ENCODE data around the gene DYNC1LI1.
A peak's percentile ranks its signal among the peaks of the same experiment; 100 is the strongest.

DYNC1LI1 gene

DNA sequence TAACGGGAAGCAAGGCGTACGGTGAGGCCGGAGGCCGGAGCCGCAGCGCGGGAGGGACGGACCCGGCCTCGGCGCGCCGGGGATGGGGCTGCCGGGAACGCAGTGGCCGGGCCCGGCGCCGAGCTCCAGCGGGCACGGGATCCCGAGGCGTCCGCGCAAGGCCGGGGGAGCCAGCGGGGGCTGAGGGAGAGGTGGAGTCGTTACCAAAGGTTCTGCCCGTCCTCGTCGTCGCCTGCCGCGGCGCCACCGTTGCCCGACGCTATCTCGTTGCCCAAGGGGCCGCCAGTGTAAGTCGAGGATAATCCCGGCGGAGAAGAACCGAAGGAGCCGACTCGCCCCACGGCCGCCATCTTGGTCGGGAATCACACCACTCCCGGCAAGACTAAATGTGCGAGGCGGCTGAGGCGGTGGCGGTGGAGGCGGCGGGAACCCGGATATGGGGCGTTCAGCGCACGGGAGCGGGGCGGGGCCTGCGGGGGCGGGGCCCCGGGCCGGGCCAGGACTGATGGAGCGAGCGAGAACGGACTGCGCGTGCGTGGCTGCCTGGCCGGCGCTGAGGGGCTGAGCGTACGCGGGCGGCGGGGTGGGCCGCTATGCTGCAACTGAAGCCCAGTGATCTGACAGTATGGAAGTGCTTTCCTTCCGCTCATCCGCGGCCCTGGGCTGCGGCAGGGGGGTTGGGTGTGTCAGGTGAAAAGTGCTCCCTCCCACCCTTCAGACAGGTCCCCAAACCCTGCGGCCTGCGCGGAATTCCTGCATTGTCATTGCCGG lies at the start of gene DYNC1LI1:
Gene DYNC1LI1, minus strand, starts transcription at position 438 of the 771 bp plus-strand sequence. Its CDS starts 88 bp downstream, at position 350.
- peak; percentile 94 for DNase-seq (ENCODE audit: low read depth)

- DNase-seq (ENCODE audit: low read depth): no peak
Observed at GRCh38 chr3:32619395-32619794, 48.7 kb upstream of the DYNC1LI1 start.

- DNase-seq (ENCODE audit: low read depth): no peak
Observed at GRCh38 chr3:32616267-32616962, 45.8 kb upstream of the DYNC1LI1 start.

DNA sequence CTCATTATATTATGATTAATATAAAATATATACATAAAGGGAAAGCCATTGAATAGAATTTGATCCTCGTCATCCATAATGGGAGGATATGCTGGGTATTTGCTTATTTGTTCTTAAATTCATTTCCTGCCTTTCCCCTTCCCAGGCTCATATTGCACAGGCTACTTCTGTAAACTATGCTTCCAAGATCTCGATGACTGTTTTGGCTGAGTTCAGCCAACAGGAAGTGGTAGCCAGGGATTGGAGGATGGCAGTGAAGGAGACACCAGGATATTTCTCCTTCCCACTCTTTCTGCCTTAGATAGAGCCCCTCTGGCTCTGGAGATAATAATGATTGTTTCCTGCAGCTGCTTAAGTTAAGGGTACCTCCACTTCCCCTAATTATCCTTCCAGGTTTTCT lies 44.3 kb upstream of the DYNC1LI1 start:
- DNase-seq (ENCODE audit: low read depth): peak; percentile 84

- no peak for DNase-seq (ENCODE audit: low read depth)
Observed at GRCh38 chr3:32613183-32613582, 42.5 kb upstream of the DYNC1LI1 start.

- DNase-seq (ENCODE audit: low read depth): no peak
Observed at GRCh38 chr3:32612547-32612946, 41.9 kb upstream of the DYNC1LI1 start.

GRCh38 chr3:32607522-32607921 lies 36.9 kb upstream of the DYNC1LI1 start:
- no peak for DNase-seq (ENCODE audit: low read depth)

DNA sequence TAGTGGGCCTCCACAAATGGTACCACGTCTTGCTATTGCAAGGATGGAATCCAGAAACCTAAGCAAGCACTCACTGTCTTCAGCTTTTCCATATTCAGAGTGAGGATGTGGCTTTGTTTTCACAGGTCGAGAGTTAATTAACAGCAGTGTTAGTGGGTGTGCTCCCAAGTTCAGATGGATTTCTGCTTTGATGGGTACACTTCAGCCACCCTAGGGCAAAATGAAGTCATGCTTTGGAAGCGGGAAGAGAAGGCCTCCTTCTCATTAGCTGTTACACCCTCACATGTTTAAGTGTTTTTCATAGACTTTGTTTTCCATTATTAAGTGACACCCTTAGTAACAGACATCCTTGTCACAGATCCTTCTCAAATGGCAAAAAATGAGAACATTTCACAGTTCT lies 36.3 kb upstream of the DYNC1LI1 start:
- DNase-seq (ENCODE audit: low read depth): no peak

GRCh38 chr3:32606277-32606676 lies 35.6 kb upstream of the DYNC1LI1 start:
- DNase-seq (ENCODE audit: low read depth): no peak

DNA sequence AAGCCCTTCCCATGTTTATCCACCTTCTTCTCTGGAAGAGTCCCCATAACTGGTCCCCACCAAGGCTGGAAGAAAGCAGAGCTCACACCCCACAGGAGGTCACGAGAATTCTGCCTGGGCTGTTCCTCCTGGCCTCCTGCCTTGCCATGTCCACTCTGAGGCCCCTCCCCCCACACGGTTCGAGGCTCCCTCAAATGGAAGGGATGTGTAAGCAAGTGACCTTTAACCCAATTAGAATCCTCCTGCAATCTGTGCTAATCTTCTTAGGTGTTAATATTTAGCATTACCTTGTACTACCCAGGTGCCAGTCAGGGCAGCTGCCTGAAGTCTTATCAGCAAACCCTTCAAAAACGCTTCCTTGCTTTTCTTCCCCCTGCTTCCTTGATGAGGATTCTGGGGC lies 32.4 kb upstream of the DYNC1LI1 start:
- no peak for DNase-seq (ENCODE audit: low read depth)

- no peak for DNase-seq (ENCODE audit: low read depth)
Observed at GRCh38 chr3:32602206-32602605, 31.5 kb upstream of the DYNC1LI1 start.

DNA sequence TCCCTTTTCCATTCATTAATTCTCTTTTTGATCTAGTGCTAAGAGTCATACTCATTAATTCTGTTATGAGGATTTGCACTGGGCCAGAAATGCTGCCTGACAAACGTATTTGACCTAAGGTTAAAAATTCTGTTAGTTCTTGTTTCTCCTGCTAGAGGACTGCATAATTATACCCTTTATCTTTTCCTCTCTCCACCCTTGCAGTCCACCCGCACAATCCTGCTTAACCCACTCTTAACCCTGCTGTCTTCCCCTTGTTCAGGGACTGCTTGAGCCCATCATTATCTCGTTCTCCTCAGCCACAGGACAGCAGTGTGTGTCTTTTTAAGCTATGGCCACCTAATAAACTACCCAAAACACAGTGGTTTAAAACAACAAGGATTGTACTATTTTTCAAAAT lies 31.1 kb upstream of the DYNC1LI1 start:
- DNase-seq (ENCODE audit: low read depth): no peak

DNA sequence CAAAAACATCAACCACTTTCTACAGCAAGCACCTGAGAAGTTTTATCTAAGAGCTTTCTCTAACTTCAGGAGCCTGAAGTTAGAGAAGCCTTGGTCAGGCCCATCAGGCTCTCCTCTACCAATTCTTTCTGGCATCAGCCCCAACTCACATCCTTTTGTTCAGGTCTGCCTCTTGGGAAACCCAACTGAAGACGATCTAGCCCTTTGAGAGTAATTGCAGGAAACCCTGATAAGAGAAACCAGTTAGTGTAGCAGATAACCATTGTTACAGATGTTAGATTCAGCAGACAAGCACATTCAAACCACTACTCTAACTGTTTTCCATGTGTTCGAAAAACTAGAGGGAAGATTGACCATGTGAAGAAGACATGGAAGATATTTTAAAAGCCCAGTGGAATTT lies 27.0 kb upstream of the DYNC1LI1 start:
- no peak for DNase-seq (ENCODE audit: low read depth)

GRCh38 chr3:32596909-32597369 lies 26.3 kb upstream of the DYNC1LI1 start:
- DNase-seq (ENCODE audit: low read depth): peak; percentile 45

DNA sequence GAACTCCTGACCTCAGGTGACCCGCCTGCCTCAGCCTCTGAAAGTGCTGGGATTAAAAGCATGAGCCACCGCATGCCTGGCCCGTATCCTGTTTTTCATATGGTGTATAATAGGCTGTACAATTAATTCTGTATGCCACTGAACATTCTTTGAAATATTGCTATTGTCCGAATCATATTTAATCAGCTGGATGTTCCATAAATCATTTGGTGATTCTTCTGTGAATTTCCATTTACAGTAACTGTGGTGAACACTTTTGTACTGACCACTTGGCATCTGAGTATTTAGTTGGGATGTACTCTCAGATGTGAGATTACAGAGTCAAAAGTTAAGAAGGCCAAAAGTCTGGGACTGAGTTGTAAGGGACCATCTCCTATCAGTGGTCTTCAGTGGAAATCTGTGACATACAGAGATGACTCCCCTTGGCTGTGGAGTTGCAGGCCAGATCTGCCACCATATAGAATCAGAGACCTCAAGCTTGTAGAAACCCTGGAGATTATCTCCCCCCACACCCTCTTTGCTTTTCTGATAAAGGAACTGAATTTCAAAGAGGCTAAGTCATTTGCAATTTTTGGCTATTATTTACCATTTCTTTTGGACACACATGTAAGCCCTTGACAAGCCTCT lies 25.7 kb upstream of the DYNC1LI1 start:
- DNase-seq (ENCODE audit: low read depth): no peak

DNA sequence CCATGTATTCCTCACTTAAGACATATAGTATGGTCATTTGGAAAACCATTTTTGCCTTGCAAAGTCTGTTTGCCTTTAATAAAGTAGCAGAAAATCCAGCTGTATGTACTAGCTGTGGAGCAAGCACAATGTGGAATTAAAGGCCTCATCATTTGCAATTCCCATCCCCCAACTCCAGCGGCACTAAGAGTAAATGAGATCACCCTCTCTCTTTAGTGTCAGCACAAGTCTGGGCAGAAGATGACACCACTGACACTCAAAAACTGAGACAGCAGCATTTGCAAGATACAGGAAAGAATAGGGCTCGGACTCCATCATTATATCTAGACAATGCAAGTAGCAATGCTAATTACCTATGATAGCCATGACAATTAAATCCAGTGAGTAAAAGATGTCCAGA lies 24.7 kb upstream of the DYNC1LI1 start:
- DNase-seq (ENCODE audit: low read depth): no peak

DNA sequence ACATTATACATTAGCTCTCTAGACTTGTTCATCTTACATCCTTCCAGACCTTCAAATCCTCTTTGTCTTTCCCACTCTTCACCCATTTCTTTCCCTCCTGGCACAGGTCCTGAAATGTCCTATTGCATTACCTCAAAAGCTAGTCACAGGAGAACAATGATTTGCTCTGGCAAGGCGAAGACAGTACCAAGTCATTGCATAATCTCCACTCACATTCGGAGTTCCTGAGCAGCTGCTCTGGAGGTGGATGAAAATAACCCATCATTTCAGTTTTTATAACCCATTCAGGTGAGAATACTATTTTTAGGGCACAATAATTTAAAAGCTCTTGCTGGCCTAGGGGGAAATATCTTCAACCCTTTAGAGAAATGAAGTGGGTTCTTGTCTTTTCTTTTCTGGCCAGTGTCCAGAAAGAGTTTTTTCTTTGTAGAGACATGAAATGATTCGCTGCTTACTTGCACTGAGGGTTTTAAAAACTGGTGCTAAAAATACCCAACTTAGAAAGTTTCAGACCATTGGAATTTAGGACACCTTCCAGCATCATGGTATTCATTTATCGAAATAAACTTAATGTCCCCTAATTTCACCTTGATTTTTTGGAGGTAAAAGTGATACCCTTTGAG lies 23.4 kb upstream of the DYNC1LI1 start:
- DNase-seq (ENCODE audit: low read depth): peak; percentile 70

DNA sequence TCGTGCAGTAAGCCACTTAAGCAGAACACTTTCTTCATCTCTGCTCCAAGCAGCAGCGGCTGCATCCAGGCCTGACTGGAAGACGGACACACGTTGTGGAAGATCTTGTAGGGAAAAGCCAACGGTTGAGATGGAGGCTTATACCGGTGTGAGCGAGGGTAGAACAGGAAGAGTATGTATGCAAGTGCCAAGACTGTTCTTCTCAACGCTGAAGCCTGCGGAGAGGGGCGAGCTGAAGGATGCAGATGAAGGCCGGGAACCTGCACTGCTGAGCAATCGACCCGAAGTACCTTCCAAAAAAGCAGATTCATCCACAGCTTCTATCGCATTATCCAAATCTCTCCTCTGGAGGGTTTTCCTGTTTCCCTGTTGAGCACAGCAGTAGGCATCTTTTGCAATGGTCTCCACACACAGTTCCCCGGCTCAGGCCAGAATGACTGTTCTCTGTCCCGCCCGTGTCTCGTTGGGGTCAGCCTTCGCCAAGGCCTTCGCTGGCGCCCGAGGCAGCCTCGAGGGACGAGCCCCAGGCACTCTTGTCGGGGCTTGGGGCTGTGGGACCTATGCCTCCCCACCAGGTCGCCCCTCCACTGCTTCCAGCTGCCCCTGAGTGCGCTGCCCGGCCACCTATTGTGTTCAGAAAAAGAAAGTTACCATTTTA lies 22.2 kb upstream of the DYNC1LI1 start:
- DNase-seq (ENCODE audit: low read depth): no peak

GRCh38 chr3:32592011-32592410 lies 21.4 kb upstream of the DYNC1LI1 start:
- DNase-seq (ENCODE audit: low read depth): no peak

- DNase-seq (ENCODE audit: low read depth): no peak
Observed at GRCh38 chr3:32591186-32591585, 20.5 kb upstream of the DYNC1LI1 start.

DNA sequence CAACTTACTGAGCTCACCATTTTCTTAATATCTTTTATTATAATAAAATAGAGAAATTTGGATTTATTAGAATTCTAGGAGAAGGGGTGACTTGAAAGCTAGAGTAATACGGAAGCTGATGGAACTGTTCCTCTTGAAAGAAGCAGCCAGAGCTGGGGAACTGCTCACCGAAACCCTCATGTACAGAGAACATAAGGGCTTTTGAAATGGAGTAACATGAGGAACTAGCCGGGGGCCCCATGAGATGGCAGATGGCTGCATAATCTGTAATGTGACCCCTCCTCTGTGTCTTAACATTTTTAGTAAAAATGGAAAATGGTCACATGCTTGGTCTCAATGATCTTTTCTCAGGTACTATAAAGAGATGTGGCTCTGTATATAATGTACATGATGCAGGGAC lies 15.7 kb upstream of the DYNC1LI1 start:
- no peak for DNase-seq (ENCODE audit: low read depth)

GRCh38 chr3:32584660-32585059 lies 14.0 kb upstream of the DYNC1LI1 start:
- DNase-seq (ENCODE audit: low read depth): peak; percentile 35

All from EH (cell line).